OCI-LY3 (cell line): ENCODE measurements around the gene ARHGAP22.

Experiments
- H2AFZ ChIP-seq: fragments of 200-600, 300-600 bp; shearing (Covaris generic); 2 replicates; pipeline ENCODE4 v1.6.0; 2014; ENCODE audit warnings: antibody characterized with exemption, low read depth, low read length
- H3K27ac ChIP-seq: fragments of 200-600, 300-600 bp; sonication (generic); 2 replicates; pipeline ENCODE4 v1.5.1; 2014; ENCODE audit warnings: mild to moderate bottlenecking, low read length, moderate library complexity, mixed read lengths
- H3K27me3 ChIP-seq: fragments of 200-600, 300-600 bp; sonication (generic); 2 replicates; pipeline ENCODE4 v1.6.1; 2014; ENCODE audit warnings: low read depth, low read length, mixed read lengths
- H3K36me3 ChIP-seq: fragments of 200-600, 300-600 bp; sonication (generic); replicated peaks from 2 replicates; pipeline ENCODE3; 2014; ENCODE audit warnings: low read depth, low read length, mixed read lengths
- H3K4me1 ChIP-seq: fragments of 300-600, 200-600 bp; sonication (generic); 2 replicates; pipeline ENCODE4 v1.6.1; 2014; ENCODE audit warnings: low read length, mixed read lengths
- H3K4me2 ChIP-seq: fragments of 200-600, 300-600 bp; sonication (generic); 2 replicates; pipeline ENCODE4 v1.6.1; 2014; ENCODE audit warnings: low read length, mixed read lengths
- H3K4me3 ChIP-seq: fragments of 300-600, 200-600 bp; sonication (generic); 2 replicates; pipeline ENCODE4 v1.5.1; 2014; ENCODE audit warnings: antibody characterized with exemption, mild to moderate bottlenecking, low read length, moderate library complexity
- H3K79me2 ChIP-seq: fragments of 300-600, 200-600 bp; shearing (Covaris generic); 2 replicates; pipeline ENCODE4 v1.6.1; 2014; ENCODE audit warnings: mild to moderate bottlenecking, low read length, mixed read lengths
- H3K9ac ChIP-seq: fragments of 300-600, 200-600 bp; shearing (Covaris generic); 2 replicates; pipeline ENCODE4 v1.6.0; 2014; ENCODE audit warnings: mild to moderate bottlenecking, low read length, moderate library complexity
- H3K9me3 ChIP-seq: fragments of 200-600, 300-600 bp; shearing (Covaris generic); 2 replicates; pipeline ENCODE4 v1.6.1; 2014; ENCODE audit warnings: low read length, mixed read lengths; ENCODE audit not compliant: insufficient read depth
- H4K20me1 ChIP-seq: fragments of 200-600, 300-600 bp; sonication (generic); 2 replicates; pipeline ENCODE4 v1.6.1; 2016; ENCODE audit warnings: low read length, mixed read lengths; ENCODE audit not compliant: insufficient read depth
- CTCF ChIP-seq: fragments of 200-600, 300-600 bp; sonication (generic); IDR thresholded peaks from 2 replicates; pipeline ENCODE4 v1.5.1; 2014; ENCODE audit warnings: antibody characterized with exemption, low read length, low read depth
- EZH2phosphoT487 ChIP-seq: fragments of 200-600 bp; shearing (Covaris generic); IDR thresholded peaks from 2 replicates; pipeline ENCODE4 v1.6.1; 2018; ENCODE audit warnings: antibody characterized with exemption, mixed run types, low read depth

The ARHGAP22 gene

DNA sequence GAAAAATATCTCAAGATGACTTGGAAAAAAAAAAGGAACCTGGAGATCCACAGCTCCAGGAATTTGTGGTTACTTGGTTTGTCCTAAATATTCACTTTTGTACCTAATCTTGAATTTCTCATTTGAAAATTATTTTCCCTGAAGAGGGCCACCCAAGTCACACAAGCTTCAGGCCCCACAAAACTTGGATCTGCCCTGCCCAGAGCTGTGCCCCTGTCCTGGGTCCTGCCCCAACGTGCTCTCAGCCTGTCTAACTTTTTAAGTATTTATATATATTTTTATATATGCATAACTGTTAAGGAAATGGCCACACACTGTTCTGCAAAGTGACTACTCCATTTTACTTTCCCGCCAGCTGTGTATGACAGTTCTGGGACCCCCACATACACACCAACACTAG, 123.5 kb downstream of the ARHGAP22 start:
- Histone ChIP-seq H3K79me2 (no peaks in the 10 kb centered on the region), H3K4me3 (no peak overlapping the region), H3K4me1 (no peaks in the 10 kb centered on the region), H3K9ac (no peak overlapping the region), H4K20me1 (no peaks in the 10 kb centered on the region), H3K4me2 (no peak overlapping the region), H2AFZ (no peak overlapping the region), H3K36me3 (no peaks in the 10 kb centered on the region), H3K27me3 (peaks cover 14% of the 10 kb centered on the region), H3K27ac (no peak overlapping the region), H3K9me3 (no peaks in the 10 kb centered on the region)
- TF ChIP-seq EZH2phosphoT487, result no peak
- TF ChIP-seq CTCF, result no peak

DNA sequence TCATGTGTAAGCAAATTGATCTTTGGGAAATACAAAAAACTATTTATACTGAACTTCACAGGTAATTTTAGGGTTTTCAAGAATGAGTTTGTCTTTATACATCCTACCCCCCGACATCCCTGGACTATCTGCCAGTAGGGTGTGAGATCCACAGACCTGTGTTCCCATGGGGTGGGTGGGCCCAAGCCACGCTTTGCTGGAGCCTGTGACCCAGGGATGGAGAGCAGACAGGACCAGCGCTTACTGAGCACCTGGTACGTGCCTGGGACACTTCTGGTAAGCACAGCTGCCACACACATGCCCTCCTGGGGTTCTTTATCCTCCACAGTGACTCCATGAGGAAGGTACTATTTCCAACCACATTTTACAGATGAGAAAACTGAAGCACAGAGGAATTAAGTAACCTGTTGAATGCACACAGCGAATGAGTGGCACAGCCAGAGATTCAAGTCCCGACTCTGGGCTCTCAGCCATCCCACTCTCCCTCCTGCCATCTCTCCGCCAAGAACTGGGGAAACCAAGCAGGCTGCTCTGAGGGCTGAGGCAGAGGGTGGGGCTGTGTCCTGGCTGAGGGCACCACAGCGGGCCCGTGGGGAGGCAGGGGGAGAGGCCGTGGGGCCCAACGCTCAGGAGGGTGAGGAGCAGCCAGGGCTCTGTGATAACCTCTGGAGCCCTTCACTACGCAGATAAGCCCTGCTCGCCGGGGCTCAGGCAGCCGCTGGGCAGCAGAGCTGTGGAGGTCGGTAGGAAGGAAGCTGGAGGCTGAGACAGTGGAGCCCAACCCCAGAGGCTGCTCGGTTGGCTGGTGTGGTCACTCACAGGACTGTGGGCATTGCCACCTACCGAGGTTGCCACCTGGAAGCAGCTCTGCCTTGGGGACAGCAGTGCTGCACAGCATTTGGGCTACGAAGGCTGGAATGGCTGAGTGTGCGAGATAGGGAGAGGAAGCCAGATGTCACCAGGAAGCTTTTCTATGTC, 124.2 kb downstream of the ARHGAP22 start:
- no peak overlapping the region for H3K27ac ChIP-seq
- H3K27me3 ChIP-seq, result peaks cover 14% of the 10 kb centered on the region
- H3K4me3 ChIP-seq, result no peak overlapping the region
- no peaks in the 10 kb centered on the region for H3K9me3 ChIP-seq
- H4K20me1 ChIP-seq, result no peaks in the 10 kb centered on the region
- TF ChIP-seq CTCF (no peak), EZH2phosphoT487 (no peak)
- no peaks in the 10 kb centered on the region for H3K36me3 ChIP-seq
- H3K4me1 ChIP-seq, result no peaks in the 10 kb centered on the region
- no peak overlapping the region for H3K4me2 ChIP-seq
- no peaks in the 10 kb centered on the region for H3K79me2 ChIP-seq
- no peak overlapping the region for H3K9ac ChIP-seq
- H2AFZ ChIP-seq, result no peak overlapping the region

- Histone ChIP-seq H3K9ac (no peak overlapping the region), H3K9me3 (no peaks in the 10 kb centered on the region), H3K27me3 (peaks cover 3% of the 10 kb centered on the region; the same call in 1 of the 2 replicates), H4K20me1 (no peaks in the 10 kb centered on the region), H2AFZ (no peak overlapping the region), H3K4me2 (no peak overlapping the region), H3K79me2 (no peaks in the 10 kb centered on the region), H3K27ac (no peak overlapping the region), H3K4me1 (no peaks in the 10 kb centered on the region), H3K4me3 (no peak overlapping the region), H3K36me3 (no peaks in the 10 kb centered on the region)
- no peak for TF ChIP-seq CTCF
- TF ChIP-seq EZH2phosphoT487, result no peak
Measured at GRCh38 chr10:48478980-48479811, 125.7 kb downstream of the ARHGAP22 start.

DNA sequence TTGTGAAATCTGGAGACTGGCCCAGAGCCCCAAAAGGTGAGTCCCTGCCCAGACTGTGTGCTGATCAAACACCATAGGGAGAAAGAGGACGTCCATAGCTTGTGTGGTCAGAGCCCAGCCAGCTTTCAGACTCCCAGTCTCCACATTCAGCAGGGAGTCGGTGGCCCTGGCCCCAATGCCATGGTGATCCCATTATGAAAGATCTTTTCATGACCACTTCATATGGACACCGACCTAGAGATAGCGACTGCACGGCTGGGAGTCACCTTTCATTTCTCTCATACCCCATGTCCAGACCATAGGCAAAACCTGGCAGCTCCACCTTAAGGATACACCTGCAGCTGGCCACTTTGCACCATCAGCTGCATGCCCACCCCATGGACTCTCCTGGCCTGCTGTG, 126.4 kb downstream of the ARHGAP22 start:
- Histone ChIP-seq H3K9me3 (no peaks in the 10 kb centered on the region), H3K27me3 (peaks cover 6% of the 10 kb centered on the region; the same call in 1 of the 2 replicates), H3K4me1 (no peaks in the 10 kb centered on the region), H3K79me2 (no peaks in the 10 kb centered on the region), H3K36me3 (no peaks in the 10 kb centered on the region), H3K27ac (no peak overlapping the region), H3K4me3 (no peak overlapping the region), H3K4me2 (no peak overlapping the region), H4K20me1 (no peaks in the 10 kb centered on the region), H3K9ac (no peak overlapping the region), H2AFZ (no peak overlapping the region)
- TF ChIP-seq CTCF (no peak), EZH2phosphoT487 (no peak)
